Measurements from ENCODE around the gene TSPAN5.

GRCh38 chr4:98662626-98663225 lies 4.3 kb upstream of the TSPAN5 start:
- TF ChIP-seq POLR2AphosphoS5 (IDR thresholded peaks at IDR 0.05; ENCODE audit: low read depth, low read length) (no peak), POLR2A (IDR thresholded peaks at IDR 0.05; ENCODE audit: low read depth, low read length) (no peak), TAF1 (IDR thresholded peaks at IDR 0.05; ENCODE audit: low read depth, low read length) (no peak), SPI1 (IDR thresholded peaks at IDR 0.05; ENCODE audit: low read depth, low read length) (no peak)
